IMR-90 (cell line): Measurements from ENCODE around the gene PRSS50. TPM values are rescaled to one million over a fixed set of nuclear protein-coding genes. Genes with fewer than 3 reads are reported as not detected.

Experiments used
- ATAC-seq: fragments of 200-7000 bp; cut with Tn5 transposase; 2 replicates; pipeline ENCODE4 v1.9.1; 2020; ENCODE audit warnings: low read depth, mild to moderate bottlenecking, moderate library complexity
- BruUV-seq: library from RNA; stranded (reverse); fragments of 400-500 nt; replicated peaks from 2 replicates; lab custom pipeline; 2021; lab: Mats Ljungman, UMichigan
- CTCF ChIA-PET: fragments of 300-600 bp; formaldehyde crosslinking; extraction: SDS; loops from one replicate; lab custom pipeline; 2021; ENCODE audit warnings: antibody characterized with exemption; lab: Yijun Ruan, JAX
- POLR2A ChIA-PET: fragments of 300-600 bp; sonication (Branson Sonifier 250); formaldehyde crosslinking; loops from one replicate; lab custom pipeline; 2022; ENCODE audit warnings: antibody characterized with exemption; ENCODE audit not compliant: unreplicated experiment; lab: Charles Lee
- DNase-seq: peaks from one replicate; pipeline ENCODE4 v3.0.0; 2013
- H2AFZ ChIP-seq: replicated peaks from 2 replicates; pipeline ENCODE3; 2013; ENCODE audit warnings: low read length, mild to moderate bottlenecking; ENCODE audit not compliant: poor library complexity
- H2AK5ac ChIP-seq: 2 replicates; pipeline ENCODE4 v1.6.1; 2013; ENCODE audit warnings: low read depth, low read length, inconsistent platforms
- H2AK9ac ChIP-seq: replicated peaks from 2 replicates; pipeline ENCODE3; 2013; ENCODE audit warnings: mild to moderate bottlenecking, low read depth, low read length, moderate library complexity; ENCODE audit not compliant: poor library complexity
- H2BK120ac ChIP-seq: 2 replicates; pipeline ENCODE4 v1.6.1; 2013; ENCODE audit warnings: low read depth, low read length, inconsistent platforms
- H2BK15ac ChIP-seq: 3 replicates; pipeline ENCODE4 v1.6.1; 2013; ENCODE audit warnings: low read depth, low read length, inconsistent platforms
- H2BK20ac ChIP-seq: 2 replicates; pipeline ENCODE4 v1.6.1; 2013; ENCODE audit warnings: low read depth, mild to moderate bottlenecking, inconsistent platforms, low read length, moderate library complexity
- H2BK5ac ChIP-seq: 2 replicates; pipeline ENCODE4 v1.6.1; 2013; ENCODE audit warnings: mild to moderate bottlenecking, low read depth, low read length, inconsistent platforms; ENCODE audit not compliant: poor library complexity, severe bottlenecking
- H3K14ac ChIP-seq: replicated peaks from 2 replicates; pipeline ENCODE4 v1.6.1; 2013; ENCODE audit warnings: low read depth, low read length, inconsistent platforms
- H3K18ac ChIP-seq: 2 replicates; pipeline ENCODE4 v1.6.1; 2013; ENCODE audit warnings: low read depth, low read length, control low read depth
- H3K23ac ChIP-seq: 2 replicates; pipeline ENCODE4 v1.6.1; 2013; ENCODE audit warnings: low read depth, low read length, inconsistent platforms
- H3K27ac ChIP-seq: 2 replicates; pipeline ENCODE4 v1.5.1; 2013; ENCODE audit warnings: mild to moderate bottlenecking, control low read depth, low read length; ENCODE audit not compliant: insufficient read depth
- H3K27me3 ChIP-seq: 2 replicates; pipeline ENCODE4 v1.6.1; 2013; ENCODE audit warnings: low read length; ENCODE audit not compliant: control insufficient read depth, insufficient read depth
- H3K36me3 ChIP-seq: 2 replicates; pipeline ENCODE4 v1.6.1; 2013; ENCODE audit warnings: low read length, mixed read lengths; ENCODE audit not compliant: control insufficient read depth, insufficient read depth
- H3K4ac ChIP-seq: 2 replicates; pipeline ENCODE4 v1.6.1; 2013; ENCODE audit warnings: low read depth, low read length, inconsistent platforms
- H3K4me1 ChIP-seq: 2 replicates; pipeline ENCODE4 v1.6.1; 2013; ENCODE audit warnings: low read length, mixed read lengths; ENCODE audit not compliant: control insufficient read depth, insufficient read depth
- H3K4me2 ChIP-seq: 2 replicates; pipeline ENCODE4 v1.6.1; 2013; ENCODE audit warnings: low read depth, mild to moderate bottlenecking, control low read depth, low read length, moderate library complexity
- H3K4me3 ChIP-seq: 2 replicates; pipeline ENCODE4 v1.5.1; 2013; ENCODE audit warnings: low read depth, mild to moderate bottlenecking, control low read depth, low read length, moderate library complexity; ENCODE audit not compliant: insufficient read depth
- H3K56ac ChIP-seq: 2 replicates; pipeline ENCODE4 v1.6.1; 2013; ENCODE audit warnings: low read length, inconsistent platforms; ENCODE audit not compliant: insufficient read depth; ENCODE audit errors: extremely low read depth
- H3K79me1 ChIP-seq, 2 experiments: 2 replicates each; pipeline ENCODE4 v1.6.1; 2013; ENCODE audit warnings: low read length in 2 of 2, inconsistent platforms in 1 of 2, low read depth in 1 of 2
- H3K9ac ChIP-seq: 2 replicates; pipeline ENCODE4 v1.6.1; 2013; ENCODE audit warnings: low read depth, low read length, control low read depth
- H3K9me1 ChIP-seq: 2 replicates; pipeline ENCODE4 v1.6.1; 2013; ENCODE audit warnings: low read length, inconsistent platforms; ENCODE audit not compliant: insufficient read depth
- H3K9me3 ChIP-seq: 2 replicates; pipeline ENCODE4 v1.6.1; 2013; ENCODE audit warnings: low read length; ENCODE audit not compliant: control insufficient read depth, insufficient read depth
- H4K20me1 ChIP-seq: 2 replicates; pipeline ENCODE4 v1.6.1; 2013; ENCODE audit warnings: low read length, inconsistent platforms; ENCODE audit not compliant: insufficient read depth
- H4K5ac ChIP-seq: 2 replicates; pipeline ENCODE4 v1.6.1; 2013; ENCODE audit warnings: mild to moderate bottlenecking, low read depth, low read length, control low read depth
- H4K8ac ChIP-seq, 2 experiments: 2 replicates each; pipeline ENCODE4 v1.6.1; 2013; ENCODE audit warnings: low read depth in 2 of 2, low read length in 2 of 2, control low read depth in 1 of 2, inconsistent platforms in 1 of 2
- H4K91ac ChIP-seq: 2 replicates; pipeline ENCODE4 v1.6.1; 2013; ENCODE audit warnings: low read depth, low read length, inconsistent platforms; ENCODE audit not compliant: insufficient read depth
- BHLHE40 ChIP-seq: fragments of 150-350 bp; IDR thresholded peaks from 2 replicates; pipeline ENCODE4 v1.6.1; 2016; ENCODE audit warnings: mild to moderate bottlenecking, low read depth, low read length
- CEBPB ChIP-seq: IDR thresholded peaks from 2 replicates; pipeline ENCODE4 v1.6.1; 2012; ENCODE audit warnings: low read depth, low read length, improper control_type of control experiment
- CHD1 ChIP-seq: IDR thresholded peaks from 2 replicates; pipeline ENCODE4 v1.6.1; 2012; ENCODE audit warnings: low read depth, low read length, improper control_type of control experiment
- FOS ChIP-seq: fragments of 150-350 bp; IDR thresholded peaks from 2 replicates; pipeline ENCODE4 v1.6.1; 2016; ENCODE audit warnings: low read depth, low read length
- MAFK ChIP-seq: IDR thresholded peaks from 2 replicates; pipeline ENCODE4 v1.6.1; 2012; ENCODE audit warnings: low read depth, low read length, improper control_type of control experiment
- MAZ ChIP-seq: IDR thresholded peaks from 2 replicates; pipeline ENCODE4 v1.6.1; 2012; ENCODE audit warnings: low read depth, mild to moderate bottlenecking, low read length, improper control_type of control experiment, moderate library complexity, borderline replicate concordance
- MXI1 ChIP-seq: IDR thresholded peaks from 2 replicates; pipeline ENCODE4 v1.6.1; 2012; ENCODE audit warnings: low read depth, mild to moderate bottlenecking, low read length, moderate library complexity, borderline replicate concordance
- NFE2L2 ChIP-seq: fragments of 150-350 bp; IDR thresholded peaks from 2 replicates; pipeline ENCODE4 v1.6.1; 2016; ENCODE audit warnings: low read depth, mild to moderate bottlenecking, low read length
- POLR2A ChIP-seq: IDR thresholded peaks from 2 replicates; pipeline ENCODE4 v1.6.1; 2012; ENCODE audit warnings: mild to moderate bottlenecking, low read depth, low read length
- RAD21 ChIP-seq: IDR thresholded peaks from 2 replicates; pipeline ENCODE4 v1.6.1; 2012; ENCODE audit warnings: low read length, improper control_type of control experiment
- RCOR1 ChIP-seq: IDR thresholded peaks from 2 replicates; pipeline ENCODE4 v1.6.1; 2012; ENCODE audit warnings: mild to moderate bottlenecking, low read length, improper control_type of control experiment; ENCODE audit not compliant: insufficient replicate concordance
- RFX5 ChIP-seq: IDR thresholded peaks from 2 replicates; pipeline ENCODE4 v1.8.0; 2012; ENCODE audit warnings: low read depth, mild to moderate bottlenecking, low read length, moderate library complexity
- SMC3 ChIP-seq: fragments of 150-350 bp; IDR thresholded peaks from 2 replicates; pipeline ENCODE4 v1.6.1; 2016; ENCODE audit warnings: low read depth, mild to moderate bottlenecking, antibody characterized with exemption, low read length, moderate library complexity
- WGBS, 2 experiments: methylation state at CpG; one replicate each; pipeline versions ENCODE4 v1.1.5 to v1.1.7; 2013; ENCODE audit warnings: missing lambda C conversion rate in 2 of 2; ENCODE audit not compliant: insufficient read length in 1 of 2; ENCODE audit errors: extremely low coverage in 2 of 2; 5-methylcytosine and 5-hydroxymethylcytosine counted together
- dilution Hi-C: fragments of 300-500 bp; cut with HindIII; formaldehyde crosslinking; loops from one replicate; pipeline ENCODE4 v1.14.3; 2018; ENCODE audit warnings: low sequenced_read_pairs; ENCODE audit not compliant: unreplicated experiment
- in situ Hi-C: fragments of 300-500 bp; cut with MboI; formaldehyde crosslinking; loops from 3 replicates; pipeline ENCODE4 v1.14.3; 2019; ENCODE audit warnings: low sequenced_read_pairs, inconsistent platforms, mixed read lengths
- intact Hi-C: fragments of 100-400 bp; cut with micrococcal nuclease; formaldehyde crosslinking; loops from 2 replicates; pipeline ENCODE4 v1.10.0; 2022
- polyA plus RNA-seq, 3 experiments: library from polyadenylated mRNA; depleted of rRNA; stranded (reverse); fragments of >200 nt; gene quantifications; 2 replicates each; pipeline ENCODE4 v1.2.3, GENCODE V29; 2012; ENCODE audit warnings: low replicate concordance in 1 of 3
- total RNA-seq: library from RNA; depleted of rRNA; stranded (reverse); fragments of >200 nt; gene quantifications from 2 replicates; pipeline ENCODE4 v1.2.3, GENCODE V29; 2012
- TF ChIP-seq, protein P1 (sequence below): fragments of 150-350 bp; IDR thresholded peaks from 2 replicates; pipeline ENCODE4 v1.6.1; 2017; ENCODE audit warnings: mild to moderate bottlenecking, antibody characterized with exemption, low read length, low read depth
- TF ChIP-seq, protein P2 (sequence below): fragments of 150-350 bp; IDR thresholded peaks from 2 replicates; pipeline ENCODE4 v1.6.1; 2016; ENCODE audit warnings: low read depth, mild to moderate bottlenecking, low read length, moderate library complexity, borderline replicate concordance
- TF ChIP-seq, protein P3 (sequence below): conservative IDR thresholded peaks from 2 replicates; pipeline ENCODE4 v1.5.1; 2012; ENCODE audit warnings: mild to moderate bottlenecking, low read depth, low read length, improper control_type of control experiment

The PRSS50 gene
- total and polyA plus RNA-seq, 2 of the 4 experiments (the other 2 are of a cell fraction): not detected

DNA sequence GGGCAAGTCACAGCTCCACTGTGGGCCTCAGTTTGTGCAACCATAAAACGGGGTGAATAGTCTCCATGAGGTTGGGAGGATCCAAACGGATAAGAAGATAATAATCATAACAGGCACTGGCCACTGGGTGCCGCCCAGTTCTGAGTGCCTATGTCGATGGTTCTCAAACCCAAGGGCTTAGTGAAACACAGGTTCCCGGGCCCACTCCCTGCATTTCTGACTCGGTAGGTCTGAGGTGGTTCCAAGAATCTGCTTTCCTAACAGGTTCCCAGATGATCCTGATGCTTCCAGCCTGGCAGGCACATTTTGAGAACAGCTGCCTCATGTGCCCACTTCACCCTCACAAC, 45.3 kb downstream of the PRSS50 start:
- Histone ChIP-seq H4K5ac (no peak overlapping the region), H3K9me1 (no peaks in the 10 kb centered on the region), H4K20me1 (no peaks in the 10 kb centered on the region), H3K9ac (no peak overlapping the region), H4K91ac (no peak overlapping the region), H3K4me1 (peaks cover 2% of the 10 kb centered on the region; the same call in 1 of the 2 replicates), H2BK120ac (no peak overlapping the region), H2AFZ (no peak overlapping the region), H3K14ac (no peak overlapping the region), H3K4me3 (no peak overlapping the region), H2AK9ac (no peak overlapping the region), H2BK5ac (no peak overlapping the region), H2BK15ac (no peak overlapping the region), H2BK20ac (no peak overlapping the region), H3K56ac (no peak overlapping the region), H2AK5ac (no peak overlapping the region), H4K8ac (no peak overlapping the region), H3K18ac (no peak overlapping the region), H3K4me2 (no peak overlapping the region), H3K27me3 (no peaks in the 10 kb centered on the region), H3K4ac (no peak overlapping the region), H3K23ac (no peak overlapping the region), H3K36me3 (peaks cover 5% of the 10 kb centered on the region; the same call in 1 of the 2 replicates), H3K9me3 (no peaks in the 10 kb centered on the region), H3K27ac (no peak overlapping the region), H3K79me1 (no peaks in the 10 kb centered on the region)
- WGBS, 2 experiments: no CpG with 5 or more reads among the region's 6 CpGs
- ChIA-PET CTCF (interaction anchor here (1.2 to 1.4 kb wide), 2 partner anchors 9 to 42 kb away, joined by 3 read pairs; no protein-coding TSS in a partner anchor), POLR2A (no interaction called here)
- intact Hi-C loops (no loop called here), in situ Hi-C loops (no loop called here), dilution Hi-C loops (no loop called here)
- DNase-seq (no peak), ATAC-seq (no peak)
- TF ChIP-seq CHD1 (no peak), CEBPB (no peak), POLR2A (no peak), MAZ (no peak), SMC3 (no peak), RAD21 (no peak), NFE2L2 (no peak), RCOR1 (no peak), RFX5 (no peak), MAFK (no peak), FOS (no peak), MXI1 (no peak), BHLHE40 (no peak)
- TF ChIP-seq, protein P1, sequence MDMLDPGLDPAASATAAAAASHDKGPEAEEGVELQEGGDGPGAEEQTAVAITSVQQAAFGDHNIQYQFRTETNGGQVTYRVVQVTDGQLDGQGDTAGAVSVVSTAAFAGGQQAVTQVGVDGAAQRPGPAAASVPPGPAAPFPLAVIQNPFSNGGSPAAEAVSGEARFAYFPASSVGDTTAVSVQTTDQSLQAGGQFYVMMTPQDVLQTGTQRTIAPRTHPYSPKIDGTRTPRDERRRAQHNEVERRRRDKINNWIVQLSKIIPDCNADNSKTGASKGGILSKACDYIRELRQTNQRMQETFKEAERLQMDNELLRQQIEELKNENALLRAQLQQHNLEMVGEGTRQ: no peak
- TF ChIP-seq, protein P2, sequence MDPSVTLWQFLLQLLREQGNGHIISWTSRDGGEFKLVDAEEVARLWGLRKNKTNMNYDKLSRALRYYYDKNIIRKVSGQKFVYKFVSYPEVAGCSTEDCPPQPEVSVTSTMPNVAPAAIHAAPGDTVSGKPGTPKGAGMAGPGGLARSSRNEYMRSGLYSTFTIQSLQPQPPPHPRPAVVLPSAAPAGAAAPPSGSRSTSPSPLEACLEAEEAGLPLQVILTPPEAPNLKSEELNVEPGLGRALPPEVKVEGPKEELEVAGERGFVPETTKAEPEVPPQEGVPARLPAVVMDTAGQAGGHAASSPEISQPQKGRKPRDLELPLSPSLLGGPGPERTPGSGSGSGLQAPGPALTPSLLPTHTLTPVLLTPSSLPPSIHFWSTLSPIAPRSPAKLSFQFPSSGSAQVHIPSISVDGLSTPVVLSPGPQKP: no peak
- TF ChIP-seq, protein P3, sequence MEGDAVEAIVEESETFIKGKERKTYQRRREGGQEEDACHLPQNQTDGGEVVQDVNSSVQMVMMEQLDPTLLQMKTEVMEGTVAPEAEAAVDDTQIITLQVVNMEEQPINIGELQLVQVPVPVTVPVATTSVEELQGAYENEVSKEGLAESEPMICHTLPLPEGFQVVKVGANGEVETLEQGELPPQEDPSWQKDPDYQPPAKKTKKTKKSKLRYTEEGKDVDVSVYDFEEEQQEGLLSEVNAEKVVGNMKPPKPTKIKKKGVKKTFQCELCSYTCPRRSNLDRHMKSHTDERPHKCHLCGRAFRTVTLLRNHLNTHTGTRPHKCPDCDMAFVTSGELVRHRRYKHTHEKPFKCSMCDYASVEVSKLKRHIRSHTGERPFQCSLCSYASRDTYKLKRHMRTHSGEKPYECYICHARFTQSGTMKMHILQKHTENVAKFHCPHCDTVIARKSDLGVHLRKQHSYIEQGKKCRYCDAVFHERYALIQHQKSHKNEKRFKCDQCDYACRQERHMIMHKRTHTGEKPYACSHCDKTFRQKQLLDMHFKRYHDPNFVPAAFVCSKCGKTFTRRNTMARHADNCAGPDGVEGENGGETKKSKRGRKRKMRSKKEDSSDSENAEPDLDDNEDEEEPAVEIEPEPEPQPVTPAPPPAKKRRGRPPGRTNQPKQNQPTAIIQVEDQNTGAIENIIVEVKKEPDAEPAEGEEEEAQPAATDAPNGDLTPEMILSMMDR: no peak
- BruUV-seq: no TSS peak
